Keratinocyte (primary cell): ENCODE measurements around the gene SMYD3. TPM values are rescaled to one million over a fixed set of nuclear protein-coding genes. Genes with fewer than 3 reads are reported as not detected.

ENCODE experiments used
- DNase-seq: peaks from one replicate; pipeline ENCODE4 v3.0.0-alpha.2; 2011; ENCODE audit warnings: low read depth, missing footprints, low spot score
- FAIRE-seq: peaks from 2 replicates; lab custom pipeline; 2011; peaks lifted over from hg19 to GRCh38; lab: Jason Lieb, UNC
- H2AFZ ChIP-seq: 2 replicates; pipeline ENCODE4 v1.6.0; 2012; ENCODE audit warnings: low read length, control low read depth, inconsistent platforms; ENCODE audit not compliant: control insufficient read depth
- H3K27ac ChIP-seq: 2 replicates; pipeline ENCODE4 v1.5.1; 2011; ENCODE audit warnings: low read length; ENCODE audit not compliant: control insufficient read depth, insufficient read depth
- H3K27me3 ChIP-seq: 3 replicates; pipeline ENCODE4 v1.6.0; 2011; ENCODE audit warnings: low read length; ENCODE audit not compliant: control insufficient read depth, insufficient read depth; ENCODE audit errors: extremely low read depth
- H3K36me3 ChIP-seq, 2 experiments: 2 replicates in 1 of 2; 3 replicates in 1 of 2; pipeline ENCODE4 v1.5.1; 2011; ENCODE audit warnings: low read length in 2 of 2, mild to moderate bottlenecking in 1 of 2; ENCODE audit not compliant: control insufficient read depth in 2 of 2, insufficient read depth in 2 of 2; ENCODE audit errors: extremely low read depth in 1 of 2
- H3K4me1 ChIP-seq: 3 replicates; pipeline ENCODE4 v1.5.1; 2011; ENCODE audit warnings: low read length; ENCODE audit not compliant: control insufficient read depth, insufficient read depth; ENCODE audit errors: extremely low read depth
- H3K4me2 ChIP-seq: 3 replicates; pipeline ENCODE4 v1.6.0; 2011; ENCODE audit warnings: low read depth, low read length; ENCODE audit not compliant: control insufficient read depth, insufficient read depth; ENCODE audit errors: extremely low read depth
- H3K4me3 ChIP-seq, 3 experiments: fragments of 200-600 bp in 1 of 3; sonication (generic) in 1 of 3; 2 replicates in 2 of 3; 3 replicates in 1 of 3; pipeline ENCODE4 v1.5.1; 2011 to 2016; ENCODE audit warnings: low read length in 3 of 3, mild to moderate bottlenecking in 3 of 3, control low read depth in 2 of 3, inconsistent platforms in 1 of 3, low read depth in 1 of 3, mixed read lengths in 1 of 3, mixed run types in 1 of 3, moderate library complexity in 1 of 3; ENCODE audit not compliant: control insufficient read depth in 2 of 3, insufficient read depth in 2 of 3; ENCODE audit errors: extremely low read depth in 1 of 3
- H3K79me2 ChIP-seq: 2 replicates; pipeline ENCODE4 v1.6.0; 2012; ENCODE audit warnings: low read length; ENCODE audit not compliant: control insufficient read depth, insufficient read depth
- H3K9ac ChIP-seq: 3 replicates; pipeline ENCODE4 v1.6.0; 2011; ENCODE audit warnings: low read length; ENCODE audit not compliant: control insufficient read depth, insufficient read depth; ENCODE audit errors: extremely low read depth
- H3K9me1 ChIP-seq: 3 replicates; pipeline ENCODE4 v1.6.0; 2011; ENCODE audit warnings: low read length; ENCODE audit not compliant: control insufficient read depth, insufficient read depth; ENCODE audit errors: extremely low read depth
- H3K9me3 ChIP-seq: 2 replicates; pipeline ENCODE4 v1.5.1; 2012; ENCODE audit warnings: low read depth, low read length; ENCODE audit not compliant: control insufficient read depth
- H4K20me1 ChIP-seq: 3 replicates; pipeline ENCODE4 v1.6.0; 2011; ENCODE audit warnings: low read length; ENCODE audit not compliant: control insufficient read depth, insufficient read depth; ENCODE audit errors: extremely low read depth
- EZH2 ChIP-seq: IDR thresholded peaks from one replicate; pipeline ENCODE4 v1.6.1; 2012; ENCODE audit warnings: inconsistent platforms, mild to moderate bottlenecking, low read length, moderate library complexity
- dilution Hi-C: fragments of 300-500 bp; cut with MboI; formaldehyde crosslinking; loops from one replicate; pipeline ENCODE4 v1.7.0; 2020; ENCODE audit warnings: low sequenced_read_pairs; ENCODE audit not compliant: extremely low pct_ligation_motif_present
- polyA plus RNA-seq, 5 experiments: library from polyadenylated mRNA; depleted of rRNA in 3 of 5; stranded (reverse) in 3 of 5; stranded (forward) in 1 of 5; unstranded in 1 of 5; fragments of >200 nt; gene quantifications; 1 replicate in 1 of 5; 2 replicates in 3 of 5; 3 replicates in 1 of 5; pipeline versions ENCODE4 v1.2.1 to v1.2.3, GENCODE V29; 2011 to 2012; ENCODE audit warnings: missing spikeins in 2 of 5, low read depth in 1 of 5, low replicate concordance in 1 of 5
- TF ChIP-seq, protein P1 (sequence below), 3 experiments: IDR thresholded peaks in 1 of 3; conservative IDR thresholded peaks in 1 of 3; optimal IDR thresholded peaks in 1 of 3; 2 replicates in 2 of 3; 3 replicates in 1 of 3; pipeline versions ENCODE3 to v1.5.1; 2011; ENCODE audit warnings: low read length in 3 of 3, mild to moderate bottlenecking in 3 of 3, moderate library complexity in 2 of 3, control low read depth in 1 of 3, inconsistent platforms in 1 of 3; ENCODE audit not compliant: insufficient read depth in 2 of 3; ENCODE audit errors: extremely low read depth in 1 of 3

Gene SMYD3
- polyA plus RNA-seq, 1 donor (not counting 4 experiments of a cell fraction or from before 2014, with no cell fraction given), result 31.0 TPM

DNA sequence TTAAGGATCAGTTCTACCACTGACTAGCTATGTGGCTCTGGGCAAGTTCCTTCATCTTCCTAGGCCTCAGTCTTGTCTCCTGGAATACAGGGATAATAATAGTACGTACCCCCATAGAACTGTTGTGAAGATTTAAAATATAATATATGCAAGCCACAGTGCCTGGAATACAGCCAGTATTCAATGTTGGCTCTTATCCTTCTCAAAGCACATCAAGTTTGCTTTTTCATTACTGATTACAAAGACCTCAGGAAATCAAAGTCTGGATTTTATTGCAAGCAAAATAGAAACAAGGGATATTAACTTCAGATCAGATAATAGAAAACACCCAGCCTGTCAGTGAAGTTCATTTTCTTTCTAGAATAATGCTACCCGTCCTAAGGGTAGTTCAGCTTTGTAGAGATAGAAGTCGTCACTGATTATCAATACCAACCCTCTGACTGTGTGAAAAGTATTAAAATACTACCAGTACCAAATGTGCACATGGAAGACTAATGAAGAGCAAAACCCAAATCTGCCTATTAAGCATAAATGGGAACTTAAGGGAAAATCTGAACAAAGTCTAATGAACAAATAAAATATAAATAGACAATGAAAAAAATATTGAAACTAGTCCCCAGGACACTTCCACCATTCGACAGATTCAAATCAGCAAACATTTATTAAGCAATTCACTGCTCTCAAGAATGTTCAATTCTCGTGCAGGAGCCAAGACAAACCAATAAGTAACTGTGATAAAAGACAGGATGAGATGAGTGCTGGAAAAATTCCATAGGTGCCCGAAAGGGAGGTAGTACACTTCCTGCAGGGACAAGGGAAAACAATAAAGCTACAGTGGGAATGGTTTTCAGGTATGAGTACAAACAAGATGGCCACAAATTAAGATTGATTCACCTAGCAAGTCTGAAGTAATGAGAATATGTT, 206.2 kb downstream of the SMYD3 start:
- Histone ChIP-seq H4K20me1 (no peaks in the 10 kb centered on the region), H3K27ac (no peak overlapping the region), H3K4me3 (no peak overlapping the region), H2AFZ (no peak overlapping the region), H3K36me3 (no peaks in the 10 kb centered on the region), H3K9me3 (no peaks in the 10 kb centered on the region), H3K4me1 (peaks cover 22% of the 10 kb centered on the region), H3K27me3 (no peaks in the 10 kb centered on the region), H3K9ac (no peak overlapping the region), H3K9me1 (no peaks in the 10 kb centered on the region), H3K79me2 (no peaks in the 10 kb centered on the region), H3K4me2 (no peak overlapping the region)
- no peak for TF ChIP-seq EZH2
- TF ChIP-seq, protein P1, sequence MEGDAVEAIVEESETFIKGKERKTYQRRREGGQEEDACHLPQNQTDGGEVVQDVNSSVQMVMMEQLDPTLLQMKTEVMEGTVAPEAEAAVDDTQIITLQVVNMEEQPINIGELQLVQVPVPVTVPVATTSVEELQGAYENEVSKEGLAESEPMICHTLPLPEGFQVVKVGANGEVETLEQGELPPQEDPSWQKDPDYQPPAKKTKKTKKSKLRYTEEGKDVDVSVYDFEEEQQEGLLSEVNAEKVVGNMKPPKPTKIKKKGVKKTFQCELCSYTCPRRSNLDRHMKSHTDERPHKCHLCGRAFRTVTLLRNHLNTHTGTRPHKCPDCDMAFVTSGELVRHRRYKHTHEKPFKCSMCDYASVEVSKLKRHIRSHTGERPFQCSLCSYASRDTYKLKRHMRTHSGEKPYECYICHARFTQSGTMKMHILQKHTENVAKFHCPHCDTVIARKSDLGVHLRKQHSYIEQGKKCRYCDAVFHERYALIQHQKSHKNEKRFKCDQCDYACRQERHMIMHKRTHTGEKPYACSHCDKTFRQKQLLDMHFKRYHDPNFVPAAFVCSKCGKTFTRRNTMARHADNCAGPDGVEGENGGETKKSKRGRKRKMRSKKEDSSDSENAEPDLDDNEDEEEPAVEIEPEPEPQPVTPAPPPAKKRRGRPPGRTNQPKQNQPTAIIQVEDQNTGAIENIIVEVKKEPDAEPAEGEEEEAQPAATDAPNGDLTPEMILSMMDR (optimal IDR thresholded peaks at IDR 0.05 in 1 of 3, IDR thresholded peaks at IDR 0.05 in 1 of 3, conservative IDR thresholded peaks at IDR 0.05 in 1 of 3; ENCODE audit: extremely low read depth in 1 of 3, insufficient read depth in 2 of 3, low read length in 3 of 3), result no peak
- peak; percentile 68 for FAIRE-seq
- no peak for DNase-seq
- dilution Hi-C loops, result no loop called here

DNA sequence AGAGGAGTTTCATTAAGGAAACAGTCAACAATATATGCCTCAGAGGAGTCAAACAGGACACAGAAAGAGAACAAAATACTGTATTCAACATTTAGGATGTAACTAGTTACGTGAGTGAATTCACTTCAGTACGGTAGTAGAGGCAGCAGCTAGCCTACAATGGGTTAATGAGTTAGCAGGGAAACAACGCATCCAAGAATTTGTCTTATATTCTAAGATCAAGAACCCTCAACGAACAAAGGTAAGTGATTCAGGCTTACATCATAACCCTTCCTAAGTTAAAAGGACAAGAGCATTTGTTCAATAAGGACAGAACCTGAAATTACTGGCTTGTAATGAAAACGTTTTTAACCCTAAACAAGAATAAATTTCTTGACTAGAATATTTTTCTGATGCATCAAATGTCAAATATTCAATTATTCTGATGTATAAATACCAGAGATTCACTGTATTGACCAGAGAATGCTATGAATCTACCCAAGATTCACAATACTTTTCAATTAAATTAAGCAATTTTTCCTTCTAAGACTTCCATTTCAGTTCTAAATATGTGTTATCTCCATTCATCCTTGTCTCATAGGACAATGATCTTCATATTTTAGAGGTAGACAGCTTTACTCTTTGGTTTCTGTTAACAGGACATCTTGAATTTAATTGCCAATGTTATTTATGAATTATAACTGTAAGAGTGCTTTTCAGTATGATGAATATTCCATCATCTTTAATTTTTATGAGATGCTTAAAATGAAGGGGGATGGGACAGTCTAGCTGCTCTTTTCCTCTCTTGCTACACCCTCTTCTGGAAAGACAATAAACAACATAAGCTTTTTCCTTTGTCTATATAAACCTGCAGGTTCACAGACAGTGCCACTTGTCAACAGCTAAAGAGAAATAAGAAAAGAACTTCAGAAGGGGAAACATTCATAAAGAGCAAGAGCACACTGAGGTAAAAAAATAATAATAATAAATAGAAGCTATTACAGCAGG, 209.5 kb downstream of the SMYD3 start:
- Histone ChIP-seq H3K9me3 (no peaks in the 10 kb centered on the region), H3K4me1 (peaks cover 26% of the 10 kb centered on the region), H3K9ac (no peak overlapping the region), H3K36me3 (no peaks in the 10 kb centered on the region), H3K79me2 (no peaks in the 10 kb centered on the region), H3K4me3 (peak overlapping the region in 1 of 3 experiments; percentile 17), H3K9me1 (no peaks in the 10 kb centered on the region), H2AFZ (peak overlapping the region; percentile 13), H3K4me2 (peak overlapping the region; percentile 62), H3K27ac (peak overlapping the region; percentile 54), H3K27me3 (no peaks in the 10 kb centered on the region), H4K20me1 (no peaks in the 10 kb centered on the region)
- DNase-seq (peak; percentile 35), FAIRE-seq (peak; percentile 86)
- TF ChIP-seq EZH2, result no peak
- TF ChIP-seq, protein P1 (optimal IDR thresholded peaks at IDR 0.05 in 1 of 3, IDR thresholded peaks at IDR 0.05 in 1 of 3, conservative IDR thresholded peaks at IDR 0.05 in 1 of 3; ENCODE audit: extremely low read depth in 1 of 3, insufficient read depth in 2 of 3, low read length in 3 of 3), result no peak
- dilution Hi-C loops, result no loop called here
